ENCODE measurements around the gene TBCD.

TBCD gene

DNA sequence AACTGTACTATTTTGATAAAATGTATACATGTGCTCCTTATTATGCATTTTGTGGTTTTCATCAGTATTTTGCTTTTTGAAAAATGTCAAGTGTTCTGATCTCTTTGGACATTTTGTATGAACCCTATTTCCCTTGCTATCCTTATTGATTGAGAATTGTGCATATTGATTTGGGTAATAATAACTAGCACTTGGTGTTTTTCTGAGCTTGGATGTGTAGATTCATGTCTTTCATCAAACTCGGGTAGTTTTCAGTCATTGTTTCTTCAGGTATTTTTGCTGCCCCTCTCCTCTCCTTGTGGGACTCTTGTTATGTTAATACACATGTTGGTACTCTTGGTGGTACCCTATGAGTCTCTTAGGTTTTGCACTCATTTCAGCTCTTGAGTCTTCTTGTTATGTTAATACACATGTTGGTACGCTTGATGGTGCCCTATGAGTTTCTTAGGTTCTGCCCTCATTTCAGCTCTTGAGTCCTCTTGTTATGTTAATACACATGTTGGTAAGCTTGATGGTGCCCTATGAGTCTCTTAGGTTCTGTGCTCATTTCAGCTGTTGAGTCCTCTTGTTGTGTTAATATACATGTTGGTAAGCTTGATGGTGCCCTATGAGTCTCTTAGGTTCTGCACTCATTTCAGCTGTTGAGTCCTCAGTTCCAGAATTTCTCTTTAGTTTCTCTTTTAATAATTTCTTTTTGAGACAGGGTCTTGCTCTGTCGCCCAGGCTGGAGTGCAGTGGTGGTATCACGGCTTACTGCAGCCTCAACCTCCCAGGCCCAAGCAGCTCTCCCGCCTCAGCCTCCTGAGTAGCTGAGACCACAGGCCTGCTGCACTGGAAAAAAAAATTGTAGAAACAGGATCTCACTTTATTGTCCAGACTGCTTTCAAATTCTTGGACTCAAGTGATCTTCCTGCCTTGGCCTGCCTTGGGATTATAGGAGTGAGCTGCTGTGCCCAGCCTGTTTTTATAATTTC, 68.7 kb downstream of the TBCD start:
- H3K27ac ChIP-seq: no peak overlapping the region
- TF ChIP-seq ZFX (IDR thresholded peaks at IDR 0.05; ENCODE audit: borderline replicate concordance): no peak
- TF ChIP-seq, protein P1, sequence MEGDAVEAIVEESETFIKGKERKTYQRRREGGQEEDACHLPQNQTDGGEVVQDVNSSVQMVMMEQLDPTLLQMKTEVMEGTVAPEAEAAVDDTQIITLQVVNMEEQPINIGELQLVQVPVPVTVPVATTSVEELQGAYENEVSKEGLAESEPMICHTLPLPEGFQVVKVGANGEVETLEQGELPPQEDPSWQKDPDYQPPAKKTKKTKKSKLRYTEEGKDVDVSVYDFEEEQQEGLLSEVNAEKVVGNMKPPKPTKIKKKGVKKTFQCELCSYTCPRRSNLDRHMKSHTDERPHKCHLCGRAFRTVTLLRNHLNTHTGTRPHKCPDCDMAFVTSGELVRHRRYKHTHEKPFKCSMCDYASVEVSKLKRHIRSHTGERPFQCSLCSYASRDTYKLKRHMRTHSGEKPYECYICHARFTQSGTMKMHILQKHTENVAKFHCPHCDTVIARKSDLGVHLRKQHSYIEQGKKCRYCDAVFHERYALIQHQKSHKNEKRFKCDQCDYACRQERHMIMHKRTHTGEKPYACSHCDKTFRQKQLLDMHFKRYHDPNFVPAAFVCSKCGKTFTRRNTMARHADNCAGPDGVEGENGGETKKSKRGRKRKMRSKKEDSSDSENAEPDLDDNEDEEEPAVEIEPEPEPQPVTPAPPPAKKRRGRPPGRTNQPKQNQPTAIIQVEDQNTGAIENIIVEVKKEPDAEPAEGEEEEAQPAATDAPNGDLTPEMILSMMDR (IDR thresholded peaks at IDR 0.05): no peak

DNA sequence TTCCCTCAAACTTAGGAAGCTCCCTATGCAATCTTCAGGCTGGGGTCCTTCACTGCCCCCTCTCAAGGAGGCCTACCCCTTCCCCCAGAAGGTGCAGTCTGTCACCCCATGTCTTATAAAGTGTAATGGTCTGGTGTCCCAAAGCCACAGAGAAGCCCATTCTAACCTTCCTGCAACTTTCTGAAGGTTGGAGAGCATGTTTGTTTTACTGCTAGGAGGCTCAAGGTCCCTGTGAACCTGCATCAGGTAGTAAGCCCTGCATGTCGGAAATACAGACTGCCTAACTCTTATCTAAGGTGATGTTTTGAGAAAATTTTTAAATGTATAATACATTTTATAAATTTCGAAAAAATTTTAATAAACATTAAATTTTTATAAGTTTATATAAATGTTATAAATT, 69.7 kb downstream of the TBCD start:
- TF ChIP-seq ZFX (IDR thresholded peaks at IDR 0.05; ENCODE audit: borderline replicate concordance): no peak
- TF ChIP-seq, protein P1 (IDR thresholded peaks at IDR 0.05): no peak
- H3K27ac ChIP-seq: no peak overlapping the region

DNA sequence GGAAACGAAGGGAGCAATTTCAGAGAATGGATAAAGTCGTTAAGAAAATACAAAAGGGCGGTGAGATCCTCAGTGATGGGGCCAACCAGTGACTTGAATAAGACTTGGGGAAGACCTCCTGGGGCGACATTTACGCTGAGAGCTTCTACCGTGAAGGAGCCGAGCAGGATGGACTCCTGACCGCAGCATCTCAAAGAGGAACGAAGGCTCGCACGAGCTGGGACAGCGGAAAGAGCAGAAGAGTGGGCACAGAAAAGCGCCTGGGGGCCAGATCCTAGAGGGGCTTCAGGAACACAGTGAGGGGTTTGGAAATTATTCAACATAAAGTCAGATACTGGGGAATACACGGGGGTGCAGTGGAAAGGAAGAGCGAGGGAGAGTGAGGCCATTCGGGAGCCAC, 70.4 kb downstream of the TBCD start:
- TF ChIP-seq ZFX (IDR thresholded peaks at IDR 0.05; ENCODE audit: borderline replicate concordance): no peak
- TF ChIP-seq, protein P1 (IDR thresholded peaks at IDR 0.05): no peak
- no peak overlapping the region for H3K27ac ChIP-seq

DNA sequence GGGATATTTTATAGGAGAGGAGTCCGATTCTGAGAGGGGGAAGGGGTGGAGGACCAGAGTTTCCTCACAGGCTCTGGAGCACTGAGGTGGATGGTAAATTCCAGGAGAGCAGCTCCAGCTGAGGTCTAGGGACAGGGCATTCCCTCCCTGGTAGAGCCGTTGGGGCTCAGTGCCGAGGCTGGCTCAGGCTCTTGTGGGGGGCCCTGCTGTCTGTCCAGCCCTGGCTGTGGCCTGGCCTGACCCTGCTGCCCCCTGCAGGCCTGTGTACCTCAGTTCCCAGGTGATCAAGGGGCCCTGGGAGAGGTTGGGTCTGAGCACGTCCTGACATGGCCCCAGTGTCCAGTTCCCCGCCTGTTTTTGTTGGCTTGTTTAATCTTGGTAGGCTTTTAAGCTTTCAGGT, 71.1 kb downstream of the TBCD start:
- H3K27ac ChIP-seq: no peak overlapping the region
- no peak for TF ChIP-seq ZFX (IDR thresholded peaks at IDR 0.05; ENCODE audit: borderline replicate concordance)
- TF ChIP-seq, protein P1 (IDR thresholded peaks at IDR 0.05): peak; percentile 46

DNA sequence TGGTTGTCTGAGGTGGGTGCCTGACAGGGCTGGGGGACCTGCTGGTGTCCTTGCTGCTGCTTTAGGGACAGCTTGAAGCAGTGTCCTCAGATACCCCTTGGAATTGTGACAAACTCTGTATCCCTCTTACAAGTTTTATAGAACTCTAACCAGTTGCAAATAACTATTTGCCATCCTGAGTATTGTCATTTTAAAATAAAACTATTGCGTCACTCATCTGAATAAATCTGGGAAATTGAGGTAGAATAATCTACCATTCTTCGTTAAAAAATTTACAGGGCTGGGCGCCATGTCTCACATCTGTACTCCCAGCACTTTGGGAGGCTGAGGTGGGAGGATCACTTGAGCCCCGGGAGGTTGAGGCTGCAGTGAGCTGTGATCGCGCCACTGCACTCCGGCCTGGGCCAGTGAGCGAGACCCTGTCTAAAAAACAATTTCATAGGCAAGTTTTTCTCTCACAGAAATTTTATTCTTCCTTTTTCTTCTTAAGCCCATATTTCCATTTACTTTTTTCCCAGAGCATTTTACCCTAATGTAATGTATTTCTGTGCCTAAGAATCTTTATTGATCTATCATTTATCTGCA, 73.8 kb downstream of the TBCD start:
- H3K27ac ChIP-seq: no peak overlapping the region
- TF ChIP-seq, protein P1 (IDR thresholded peaks at IDR 0.05): no peak
- no peak for TF ChIP-seq ZFX (IDR thresholded peaks at IDR 0.05; ENCODE audit: borderline replicate concordance)

DNA sequence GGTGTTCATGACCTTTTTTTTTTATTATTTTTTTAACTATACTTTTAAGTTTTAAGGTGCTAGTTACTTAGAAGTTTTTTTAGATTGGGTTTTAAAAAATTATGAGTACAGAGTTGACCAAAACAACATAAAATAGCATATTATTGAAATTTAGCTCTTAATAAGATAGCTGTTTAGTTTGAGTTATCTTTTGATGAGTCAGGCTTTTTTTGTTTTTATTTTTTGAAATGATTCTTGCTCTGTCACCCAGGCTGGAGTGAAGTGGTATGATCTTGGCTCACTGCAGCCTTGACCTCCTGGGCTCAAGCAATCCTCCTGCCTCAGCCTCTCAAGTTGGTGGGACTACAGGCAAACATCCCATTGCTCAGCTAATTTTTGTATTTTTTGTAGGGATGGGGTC, 74.3 kb downstream of the TBCD start:
- TF ChIP-seq, protein P1 (IDR thresholded peaks at IDR 0.05): no peak
- no peak for TF ChIP-seq ZFX (IDR thresholded peaks at IDR 0.05; ENCODE audit: borderline replicate concordance)
- no peak overlapping the region for H3K27ac ChIP-seq

DNA sequence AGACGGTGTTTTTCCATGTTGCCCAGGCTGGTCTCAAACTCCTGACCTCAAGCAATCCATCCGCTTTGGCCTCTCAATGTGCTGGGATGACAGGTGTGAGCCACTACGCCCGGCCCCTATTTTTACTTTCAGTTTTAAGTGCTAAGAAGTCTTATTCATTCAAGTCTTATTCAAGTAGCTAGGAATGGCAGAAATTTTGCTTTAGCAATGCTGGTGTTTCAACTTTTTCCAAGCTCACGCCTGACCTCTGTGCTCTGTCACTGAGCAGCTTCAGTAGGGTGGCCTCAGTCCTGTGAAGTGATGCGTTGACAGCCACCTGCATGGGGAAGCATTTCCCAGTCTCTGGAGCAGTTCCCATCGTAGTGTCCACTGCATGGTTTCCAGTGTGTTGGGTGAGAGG, 75.1 kb downstream of the TBCD start:
- no peak for TF ChIP-seq ZFX (IDR thresholded peaks at IDR 0.05; ENCODE audit: borderline replicate concordance)
- TF ChIP-seq, protein P1 (IDR thresholded peaks at IDR 0.05): no peak
- no peak overlapping the region for H3K27ac ChIP-seq

All from 22Rv1 (cell line).